Vagina (tissue), 2 donors: Measurements from ENCODE around the gene NCF4. TPM values are rescaled to one million over a fixed set of nuclear protein-coding genes. Genes with fewer than 3 reads are reported as not detected.

Experiments used
- DNase-seq, 2 donors: peaks; one replicate each; pipeline ENCODE4 v3.0.0-alpha.2; 2017; ENCODE audit errors: extremely low spot score in 2 of 2
- H3K27ac ChIP-seq: fragments of 200-600 bp; sonication (generic); one replicate; pipeline ENCODE4 v1.5.1; 2019
- H3K27me3 ChIP-seq: fragments of 200-600 bp; sonication (generic); one replicate; pipeline ENCODE4 v1.5.1; 2019
- H3K36me3 ChIP-seq, 2 donors: fragments of 200-600 bp; sonication (generic); one replicate each; pipeline ENCODE4 v1.5.1; 2017 to 2019
- H3K4me1 ChIP-seq: fragments of 200-600 bp; sonication (generic); one replicate; pipeline ENCODE4 v1.5.1; 2019
- H3K4me3 ChIP-seq, 2 donors: fragments of 200-600 bp; sonication (generic); 1 replicate in 1 of 2; 2 replicates in 1 of 2; pipeline ENCODE4 v1.5.1; 2016 to 2019
- H3K9me3 ChIP-seq: fragments of 200-600 bp; sonication (generic); one replicate; pipeline ENCODE4 v1.5.1; 2019
- POLR2A ChIP-seq, 2 donors: fragments of 450-650 bp; IDR thresholded peaks; one replicate each; pipeline ENCODE4 v1.6.1; 2017; ENCODE audit warnings: antibody characterized with exemption in 2 of 2, mild to moderate bottlenecking in 2 of 2, moderate library complexity in 2 of 2
- POLR2AphosphoS5 ChIP-seq, 2 donors: sonication (generic); formaldehyde crosslinking; IDR thresholded peaks; one replicate each; pipeline ENCODE4 v1.9.0; 2017; ENCODE audit warnings: antibody characterized with exemption in 2 of 2, mild to moderate bottlenecking in 2 of 2, low read depth in 1 of 2; ENCODE audit not compliant: insufficient read depth in 1 of 2
- intact Hi-C: fragments of 100-400 bp; cut with DNase I; formaldehyde crosslinking; loops from one replicate; pipeline ENCODE4 v1.15.1; 2023
- total RNA-seq: library from RNA; depleted of rRNA; stranded (reverse); fragments of >200 nt; gene quantifications from one replicate; pipeline ENCODE4 v1.2.3, GENCODE V29; 2016
- TF ChIP-seq, protein P1 (sequence below), 3 experiments: fragments of 450-650 bp in 2 of 3; fragments of 200-600 bp in 1 of 3; sonication (generic) in 1 of 3; IDR thresholded peaks; one replicate each; pipeline ENCODE4 v1.5.1; 2017 to 2019; ENCODE audit warnings: antibody characterized with exemption in 3 of 3, mild to moderate bottlenecking in 2 of 3, moderate library complexity in 2 of 3

Gene NCF4
- total RNA-seq, 1 donor from 2014 or later, result 37.6 TPM

DNA sequence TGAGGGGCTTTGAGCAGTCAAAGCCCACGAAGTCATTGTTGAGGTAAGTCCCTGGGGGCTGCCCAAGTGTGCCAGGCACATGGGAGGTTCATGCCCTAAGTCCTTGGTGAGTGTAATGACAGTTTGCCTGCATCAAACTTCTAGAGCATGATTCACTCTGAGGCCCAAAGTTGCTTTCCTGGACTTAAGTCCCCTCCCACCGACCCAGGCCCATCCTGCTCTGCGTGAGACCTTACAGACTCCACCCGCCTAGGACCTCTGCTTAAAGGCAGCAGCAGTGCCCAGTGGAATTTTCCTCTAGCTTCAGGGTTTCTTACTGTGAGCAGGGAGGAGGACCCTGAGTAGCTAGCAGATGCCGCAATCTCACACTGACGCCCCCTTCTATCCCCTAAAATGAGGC, 38.2 kb upstream of the NCF4 start:
- H3K36me3 ChIP-seq, result no peaks in the 10 kb centered on the region
- H3K27ac ChIP-seq, result no peak overlapping the region
- TF ChIP-seq, protein P1, sequence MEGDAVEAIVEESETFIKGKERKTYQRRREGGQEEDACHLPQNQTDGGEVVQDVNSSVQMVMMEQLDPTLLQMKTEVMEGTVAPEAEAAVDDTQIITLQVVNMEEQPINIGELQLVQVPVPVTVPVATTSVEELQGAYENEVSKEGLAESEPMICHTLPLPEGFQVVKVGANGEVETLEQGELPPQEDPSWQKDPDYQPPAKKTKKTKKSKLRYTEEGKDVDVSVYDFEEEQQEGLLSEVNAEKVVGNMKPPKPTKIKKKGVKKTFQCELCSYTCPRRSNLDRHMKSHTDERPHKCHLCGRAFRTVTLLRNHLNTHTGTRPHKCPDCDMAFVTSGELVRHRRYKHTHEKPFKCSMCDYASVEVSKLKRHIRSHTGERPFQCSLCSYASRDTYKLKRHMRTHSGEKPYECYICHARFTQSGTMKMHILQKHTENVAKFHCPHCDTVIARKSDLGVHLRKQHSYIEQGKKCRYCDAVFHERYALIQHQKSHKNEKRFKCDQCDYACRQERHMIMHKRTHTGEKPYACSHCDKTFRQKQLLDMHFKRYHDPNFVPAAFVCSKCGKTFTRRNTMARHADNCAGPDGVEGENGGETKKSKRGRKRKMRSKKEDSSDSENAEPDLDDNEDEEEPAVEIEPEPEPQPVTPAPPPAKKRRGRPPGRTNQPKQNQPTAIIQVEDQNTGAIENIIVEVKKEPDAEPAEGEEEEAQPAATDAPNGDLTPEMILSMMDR (IDR thresholded peaks at IDR 0.05), result no peak
- TF ChIP-seq POLR2AphosphoS5 (IDR thresholded peaks at IDR 0.05; ENCODE audit: insufficient read depth in 1 of 2, low read depth in 1 of 2) (no peak), POLR2A (IDR thresholded peaks at IDR 0.05) (no peak)
- no peaks in the 10 kb centered on the region for H3K4me1 ChIP-seq
- no peaks in the 10 kb centered on the region for H3K27me3 ChIP-seq
- no peak for DNase-seq
- intact Hi-C loops, result no loop called here
- no peak overlapping the region for H3K4me3 ChIP-seq
- H3K9me3 ChIP-seq, result no peaks in the 10 kb centered on the region

DNA sequence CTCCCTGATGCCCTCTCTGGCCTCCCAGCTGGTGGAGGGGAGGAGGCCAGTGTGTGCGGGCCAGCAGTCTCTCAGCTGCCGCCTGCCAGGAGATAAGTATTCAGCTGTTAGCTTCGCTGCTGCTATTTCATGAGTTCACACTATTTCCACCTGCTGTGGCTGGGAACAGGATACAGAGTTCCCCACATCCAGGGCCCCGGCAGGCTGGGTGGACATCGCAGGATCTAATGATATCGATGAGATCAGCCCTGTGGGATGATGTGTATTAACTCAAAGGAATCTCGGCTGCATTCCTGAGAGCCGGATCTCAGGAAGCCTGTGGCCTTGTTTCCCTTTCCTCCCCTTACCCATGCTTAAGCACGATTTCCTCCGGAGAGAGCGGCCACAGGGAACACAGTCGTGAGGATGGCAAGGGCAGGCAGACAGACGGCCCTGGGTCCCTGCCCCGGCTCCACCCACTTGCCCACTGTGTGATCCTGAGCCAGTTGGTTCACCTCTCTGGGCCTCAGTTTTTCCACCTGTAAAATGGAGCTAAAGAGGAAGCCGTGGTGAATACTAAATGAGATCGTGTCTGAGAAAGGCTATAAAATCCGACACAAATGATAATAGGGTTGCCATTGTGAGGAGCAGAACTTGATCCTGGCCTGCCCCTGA, 37.5 kb upstream of the NCF4 start:
- TF ChIP-seq, protein P1 (IDR thresholded peaks at IDR 0.05), result no peak
- TF ChIP-seq POLR2A (IDR thresholded peaks at IDR 0.05) (no peak), POLR2AphosphoS5 (IDR thresholded peaks at IDR 0.05; ENCODE audit: insufficient read depth in 1 of 2, low read depth in 1 of 2) (no peak)
- no peaks in the 10 kb centered on the region for H3K27me3 ChIP-seq
- intact Hi-C loops, result no loop called here

DNA sequence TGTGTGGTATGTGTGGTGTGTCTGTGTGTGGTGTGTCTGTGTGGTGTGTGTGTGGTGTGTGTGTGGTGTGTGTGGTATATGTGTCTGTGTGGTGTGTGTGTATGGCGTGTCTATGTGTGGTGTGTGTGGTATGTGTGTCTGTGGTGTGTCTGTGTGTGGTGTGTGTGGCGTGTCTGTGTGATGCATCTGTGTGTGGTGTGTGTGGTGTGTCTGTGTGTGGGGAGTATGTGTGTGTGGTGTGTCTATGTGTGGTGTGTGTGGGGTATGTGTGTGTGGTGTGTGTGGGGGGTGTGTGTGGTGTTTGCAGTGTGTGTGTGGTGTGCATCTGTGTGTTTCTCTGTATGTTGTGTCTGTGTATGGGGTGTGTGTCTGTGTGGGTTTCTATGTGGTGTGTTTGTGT, 36.2 kb upstream of the NCF4 start:
- H3K4me1 ChIP-seq, result no peaks in the 10 kb centered on the region
- no peak overlapping the region for H3K27ac ChIP-seq
- no peak overlapping the region for H3K4me3 ChIP-seq
- no peak for DNase-seq
- no peaks in the 10 kb centered on the region for H3K27me3 ChIP-seq
- no peak for TF ChIP-seq POLR2AphosphoS5 (IDR thresholded peaks at IDR 0.05; ENCODE audit: insufficient read depth in 1 of 2, low read depth in 1 of 2)
- TF ChIP-seq, protein P1 (IDR thresholded peaks at IDR 0.05), result no peak
- TF ChIP-seq POLR2A (IDR thresholded peaks at IDR 0.05), result no peak
- no peaks in the 10 kb centered on the region for H3K36me3 ChIP-seq
- intact Hi-C loops, result no loop called here
- no peaks in the 10 kb centered on the region for H3K9me3 ChIP-seq

More for the DNA sequence above, 37.5 kb upstream of the NCF4 start:
- Histone ChIP-seq H3K36me3 (no peaks in the 10 kb centered on the region), H3K9me3 (no peaks in the 10 kb centered on the region), H3K27ac (no peak overlapping the region), H3K4me3 (no peak overlapping the region), H3K4me1 (no peaks in the 10 kb centered on the region)
- no peak for DNase-seq

DNA sequence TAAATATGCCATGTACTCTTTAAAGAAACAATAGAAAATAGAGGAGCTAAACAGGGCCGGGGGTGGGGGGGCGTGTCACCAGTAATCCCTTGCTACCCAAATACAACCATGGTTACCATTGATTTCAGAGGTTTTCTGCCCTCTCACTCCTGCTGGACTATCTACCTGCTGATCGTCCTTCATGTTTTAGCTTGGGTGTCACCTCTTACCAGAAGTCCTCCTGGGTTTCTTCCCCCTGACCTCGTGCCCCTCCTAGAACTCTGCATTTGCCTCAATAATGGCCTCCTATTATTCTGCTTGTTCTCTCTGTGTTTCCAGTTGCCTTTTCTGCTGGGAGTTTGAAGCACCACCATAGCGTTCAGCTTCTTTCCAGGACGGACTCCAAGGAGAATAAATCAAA, 34.5 kb upstream of the NCF4 start:
- no peaks in the 10 kb centered on the region for H3K27me3 ChIP-seq
- H3K4me3 ChIP-seq, result no peak overlapping the region
- H3K36me3 ChIP-seq, result no peaks in the 10 kb centered on the region
- H3K27ac ChIP-seq, result no peak overlapping the region
- DNase-seq, result no peak
- H3K9me3 ChIP-seq, result no peaks in the 10 kb centered on the region
- intact Hi-C loops, result no loop called here
- TF ChIP-seq, protein P1 (IDR thresholded peaks at IDR 0.05), result no peak
- TF ChIP-seq POLR2A (IDR thresholded peaks at IDR 0.05), result no peak
- TF ChIP-seq POLR2AphosphoS5 (IDR thresholded peaks at IDR 0.05; ENCODE audit: insufficient read depth in 1 of 2, low read depth in 1 of 2), result no peak
- no peaks in the 10 kb centered on the region for H3K4me1 ChIP-seq

DNA sequence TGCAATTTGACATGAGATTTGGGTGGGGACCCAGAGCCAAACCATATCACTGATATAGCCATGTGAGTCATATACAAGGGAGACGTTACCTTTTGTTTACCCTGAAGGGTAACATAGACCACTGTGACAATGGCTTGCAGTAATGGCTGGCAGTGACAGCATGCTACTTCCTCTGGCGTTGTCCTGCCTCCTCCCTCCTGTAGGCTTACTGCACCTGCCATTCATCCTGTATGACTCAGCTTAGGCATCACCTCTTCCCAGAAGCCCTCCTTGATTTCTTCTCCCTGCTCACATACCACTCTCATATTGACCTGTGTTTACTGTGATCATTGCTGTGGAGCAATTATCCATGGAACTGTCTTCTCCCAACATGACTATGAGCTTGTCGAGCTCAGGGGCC, 32.0 kb upstream of the NCF4 start:
- DNase-seq, result no peak

More for the DNA sequence above, 32.0 kb upstream of the NCF4 start:
- TF ChIP-seq POLR2AphosphoS5 (IDR thresholded peaks at IDR 0.05; ENCODE audit: insufficient read depth in 1 of 2, low read depth in 1 of 2) (no peak), POLR2A (IDR thresholded peaks at IDR 0.05) (no peak)
- TF ChIP-seq, protein P1 (IDR thresholded peaks at IDR 0.05), result no peak
- Histone ChIP-seq H3K9me3 (no peaks in the 10 kb centered on the region), H3K36me3 (no peaks in the 10 kb centered on the region), H3K4me1 (no peaks in the 10 kb centered on the region), H3K27me3 (no peaks in the 10 kb centered on the region), H3K27ac (no peak overlapping the region), H3K4me3 (no peak overlapping the region)
- intact Hi-C loops, result no loop called here
